K562 (cell line): ENCODE results near the gene SOX18. TPM values are rescaled to one million over a fixed set of nuclear protein-coding genes. Genes with fewer than 3 reads are reported as not detected.

Experiments used
- BHLHE40 ChIP-seq: IDR thresholded peaks from 2 replicates; pipeline ENCODE4 v1.6.1; 2011; ENCODE audit warnings: low read length, improper control_type of control experiment
- CREM ChIP-seq: IDR thresholded peaks from 2 replicates; pipeline ENCODE4 v1.6.1; 2014; ENCODE audit warnings: antibody characterized with exemption, low read depth
- FOXJ2 ChIP-seq: fragments of 200-800 bp; sonication (Bioruptor generic); IDR thresholded peaks from 2 replicates; pipeline ENCODE4 v1.6.1; 2016; ENCODE audit warnings: missing genetic modification characterization, missing compliant biosample characterization
- HMGN3 ChIP-seq: IDR thresholded peaks from 2 replicates; pipeline ENCODE4 v1.6.1; 2011; ENCODE audit warnings: borderline replicate concordance, low read depth, mild to moderate bottlenecking, mixed read lengths, low read length; ENCODE audit not compliant: insufficient read length; ENCODE audit errors: extremely low read depth
- JUND ChIP-seq, 2 experiments: IDR thresholded peaks; 2 replicates in 1 of 2; 3 replicates in 1 of 2; pipeline ENCODE4 v1.6.1; 2011; ENCODE audit warnings: borderline replicate concordance in 2 of 2, low read depth in 2 of 2, low read length in 2 of 2, improper control_type of control experiment in 1 of 2, missing biosample characterization in 1 of 2, missing genetic modification characterization in 1 of 2, missing genetic modification reagents in 1 of 2
- NCOA6 ChIP-seq: fragments of 450-650 bp; IDR thresholded peaks from 2 replicates; pipeline ENCODE4 v1.6.1; 2017; ENCODE audit warnings: mild to moderate bottlenecking
- NCOR1 ChIP-seq: fragments of 450-650 bp; IDR thresholded peaks from 2 replicates; pipeline ENCODE4 v1.6.1; 2016; ENCODE audit warnings: mild to moderate bottlenecking, moderate library complexity
- PHB ChIP-seq: fragments of 250-450 bp; sonication (Bioruptor Pico); IDR thresholded peaks from 2 replicates; pipeline ENCODE4 v1.5.0; 2021
- POLR2B ChIP-seq: fragments of 450-650 bp; IDR thresholded peaks from 2 replicates; pipeline ENCODE4 v1.6.1; 2018; ENCODE audit warnings: low read depth; ENCODE audit not compliant: partially characterized antibody
- PTBP1 ChIP-seq: fragments of 200-400 bp; formaldehyde crosslinking; IDR thresholded peaks from 2 replicates; pipeline ENCODE4 v1.6.1; 2017; ENCODE audit warnings: low read depth, low read length
- RBM22 ChIP-seq: fragments of 200-400 bp; formaldehyde crosslinking; IDR thresholded peaks from 2 replicates; pipeline ENCODE4 v1.6.1; 2018; ENCODE audit warnings: low read length, low read depth; ENCODE audit not compliant: poor library complexity, severe bottlenecking
- SIN3A ChIP-seq, 2 experiments: fragments of 150-350 bp in 1 of 2; IDR thresholded peaks; 2 replicates each; pipeline ENCODE4 v1.6.1; 2011 to 2016; ENCODE audit warnings: borderline replicate concordance in 2 of 2, low read depth in 2 of 2, low read length in 2 of 2, mild to moderate bottlenecking in 2 of 2, moderate library complexity in 2 of 2; ENCODE audit not compliant: control insufficient read depth in 1 of 2
- TFAM ChIP-seq: fragments of 250-450 bp; sonication (Bioruptor Pico); conservative IDR thresholded peaks from 2 replicates; pipeline ENCODE4 v1.5.0; 2021; ENCODE audit warnings: mild to moderate bottlenecking, moderate library complexity
- ZNF586 ChIP-seq: fragments of 450-650 bp; formaldehyde crosslinking; conservative IDR thresholded peaks from 2 replicates; pipeline ENCODE4 v1.4.0; 2020; ENCODE audit warnings: mild to moderate bottlenecking, moderate library complexity
- ZNF76 ChIP-seq: fragments of 250-450 bp; sonication (Bioruptor Pico); IDR thresholded peaks from 2 replicates; pipeline ENCODE4 v1.4.0; 2020; ENCODE audit warnings: mild to moderate bottlenecking, moderate library complexity, borderline replicate concordance
- polyA plus RNA-seq, 8 experiments: library from polyadenylated mRNA; depleted of rRNA in 4 of 8; stranded (reverse) in 5 of 8; unstranded in 3 of 8; fragments of >200 nt; fragmentation: Nextera tagmentation in 2 of 8; fragmentation: Illumina TruSeq in 1 of 8; extraction: Ambion mirVana in 2 of 8; extraction: Trizol in 1 of 8; gene quantifications; 2 replicates each; pipeline versions ENCODE4 v1.2.1 to v1.2.3, GENCODE V29; 2011 to 2014; ENCODE audit warnings: inconsistent platforms in 1 of 8, missing spikeins in 1 of 8
- total RNA-seq, 7 experiments: library from RNA; depleted of rRNA in 6 of 7; stranded (reverse); fragments of >200 nt in 6 of 7; fragmentation: Illumina TruSeq in 2 of 7; extraction: Trizol in 2 of 7; gene quantifications; 2 replicates each; pipeline versions ENCODE4 v1.2.1 to v1.2.3, GENCODE V29; 2011 to 2021; ENCODE audit warnings: low replicate concordance in 1 of 7
- TF ChIP-seq, protein P1 (sequence below): sonication (generic); formaldehyde crosslinking; IDR thresholded peaks from 2 replicates; pipeline ENCODE4 v1.8.0; 2022; ENCODE audit warnings: missing genetic modification reagents, mild to moderate bottlenecking, moderate library complexity, borderline replicate concordance
- TF ChIP-seq, protein P2 (sequence below): fragments of 250-450 bp; sonication (Bioruptor Pico); IDR thresholded peaks from 2 replicates; pipeline ENCODE4 v1.8.0; 2021; ENCODE audit warnings: moderate library complexity, mild to moderate bottlenecking, inconsistent platforms
- TF ChIP-seq, protein P3 (sequence below): fragments of 250-450 bp; sonication (Bioruptor Pico); IDR thresholded peaks from 2 replicates; pipeline ENCODE4 v1.4.0; 2020; ENCODE audit warnings: borderline replicate concordance
- TF ChIP-seq, protein P4 (sequence below): fragments of 450-650 bp; IDR thresholded peaks from 2 replicates; pipeline ENCODE4 v1.6.1; 2017; ENCODE audit warnings: mild to moderate bottlenecking, moderate library complexity
- TF ChIP-seq, protein P5 (sequence below): fragments of 450-650 bp; IDR thresholded peaks from 2 replicates; pipeline ENCODE4 v1.6.1; 2016; ENCODE audit warnings: borderline replicate concordance

SOX18 gene
- total and polyA plus RNA-seq, 9 of the 15 experiments (the other 6 are each of a cell fraction or from before 2014, with no cell fraction given) = 0.15 to 19.8 (median 0.33) TPM

DNA sequence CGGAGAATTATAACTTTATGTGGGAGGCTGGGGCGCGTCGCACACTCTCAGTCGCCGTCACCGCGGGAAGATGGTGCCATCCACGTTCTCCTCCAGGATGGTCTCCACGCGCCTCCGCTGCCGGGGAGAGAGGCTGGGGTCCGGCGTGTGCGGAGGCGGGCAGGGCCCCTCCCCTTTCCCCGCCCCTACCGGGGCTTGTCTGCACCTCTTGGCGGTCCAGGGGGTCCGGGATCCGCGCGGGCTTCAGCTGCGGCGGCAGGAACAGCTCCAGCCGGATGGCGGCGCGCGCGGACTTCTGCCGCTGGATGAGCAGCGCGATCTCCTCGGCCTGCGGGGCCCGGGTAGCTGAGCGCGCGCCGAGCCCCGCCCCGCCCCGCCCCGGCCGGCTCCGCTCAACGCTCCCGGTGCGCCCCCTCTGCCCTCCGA lies 34.0 kb upstream of the SOX18 start (continued):
- TF ChIP-seq, protein P1, sequence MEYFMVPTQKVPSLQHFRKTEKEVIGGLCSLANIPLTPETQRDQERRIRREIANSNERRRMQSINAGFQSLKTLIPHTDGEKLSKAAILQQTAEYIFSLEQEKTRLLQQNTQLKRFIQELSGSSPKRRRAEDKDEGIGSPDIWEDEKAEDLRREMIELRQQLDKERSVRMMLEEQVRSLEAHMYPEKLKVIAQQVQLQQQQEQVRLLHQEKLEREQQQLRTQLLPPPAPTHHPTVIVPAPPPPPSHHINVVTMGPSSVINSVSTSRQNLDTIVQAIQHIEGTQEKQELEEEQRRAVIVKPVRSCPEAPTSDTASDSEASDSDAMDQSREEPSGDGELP (CRISPR knock-in tag) = peak; percentile 60; the same call in 1 of the 2 replicates
- TF ChIP-seq, protein P2, sequence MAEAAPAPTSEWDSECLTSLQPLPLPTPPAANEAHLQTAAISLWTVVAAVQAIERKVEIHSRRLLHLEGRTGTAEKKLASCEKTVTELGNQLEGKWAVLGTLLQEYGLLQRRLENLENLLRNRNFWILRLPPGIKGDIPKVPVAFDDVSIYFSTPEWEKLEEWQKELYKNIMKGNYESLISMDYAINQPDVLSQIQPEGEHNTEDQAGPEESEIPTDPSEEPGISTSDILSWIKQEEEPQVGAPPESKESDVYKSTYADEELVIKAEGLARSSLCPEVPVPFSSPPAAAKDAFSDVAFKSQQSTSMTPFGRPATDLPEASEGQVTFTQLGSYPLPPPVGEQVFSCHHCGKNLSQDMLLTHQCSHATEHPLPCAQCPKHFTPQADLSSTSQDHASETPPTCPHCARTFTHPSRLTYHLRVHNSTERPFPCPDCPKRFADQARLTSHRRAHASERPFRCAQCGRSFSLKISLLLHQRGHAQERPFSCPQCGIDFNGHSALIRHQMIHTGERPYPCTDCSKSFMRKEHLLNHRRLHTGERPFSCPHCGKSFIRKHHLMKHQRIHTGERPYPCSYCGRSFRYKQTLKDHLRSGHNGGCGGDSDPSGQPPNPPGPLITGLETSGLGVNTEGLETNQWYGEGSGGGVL (CRISPR knock-in tag) = no peak
- TF ChIP-seq SIN3A (IDR thresholded peaks at IDR 0.05; ENCODE audit: borderline replicate concordance in 2 of 2, control insufficient read depth in 1 of 2, low read depth in 2 of 2, low read length in 2 of 2) (no peak), ZNF586 (no peak), JUND (IDR thresholded peaks at IDR 0.05; ENCODE audit: borderline replicate concordance, low read depth, low read length) (no peak), JUND (tag; IDR thresholded peaks at IDR 0.05; ENCODE audit: borderline replicate concordance, low read depth, low read length) (no peak), FOXJ2 (tag) (no peak), HMGN3 (peak; percentile 40), BHLHE40 (no peak), RBM22 (no peak), NCOR1 (no peak), PTBP1 (no peak), PHB (CRISPR knock-in tag) (no peak), NCOA6 (no peak), CREM (peak; percentile 46; the same call in 1 of the 2 replicates), ZNF76 (CRISPR knock-in tag) (no peak), TFAM (CRISPR knock-in tag) (no peak), POLR2B (no peak)
- TF ChIP-seq, protein P3, sequence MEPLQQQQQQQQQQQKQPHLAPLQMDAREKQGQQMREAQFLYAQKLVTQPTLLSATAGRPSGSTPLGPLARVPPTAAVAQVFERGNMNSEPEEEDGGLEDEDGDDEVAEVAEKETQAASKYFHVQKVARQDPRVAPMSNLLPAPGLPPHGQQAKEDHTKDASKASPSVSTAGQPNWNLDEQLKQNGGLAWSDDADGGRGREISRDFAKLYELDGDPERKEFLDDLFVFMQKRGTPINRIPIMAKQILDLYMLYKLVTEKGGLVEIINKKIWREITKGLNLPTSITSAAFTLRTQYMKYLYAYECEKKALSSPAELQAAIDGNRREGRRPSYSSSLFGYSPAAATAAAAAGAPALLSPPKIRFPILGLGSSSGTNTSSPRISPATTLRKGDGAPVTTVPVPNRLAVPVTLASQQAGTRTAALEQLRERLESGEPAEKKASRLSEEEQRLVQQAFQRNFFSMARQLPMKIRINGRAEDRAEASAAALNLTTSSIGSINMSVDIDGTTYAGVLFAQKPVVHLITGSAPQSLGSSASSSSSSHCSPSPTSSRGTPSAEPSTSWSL = no peak
- TF ChIP-seq, protein P4, sequence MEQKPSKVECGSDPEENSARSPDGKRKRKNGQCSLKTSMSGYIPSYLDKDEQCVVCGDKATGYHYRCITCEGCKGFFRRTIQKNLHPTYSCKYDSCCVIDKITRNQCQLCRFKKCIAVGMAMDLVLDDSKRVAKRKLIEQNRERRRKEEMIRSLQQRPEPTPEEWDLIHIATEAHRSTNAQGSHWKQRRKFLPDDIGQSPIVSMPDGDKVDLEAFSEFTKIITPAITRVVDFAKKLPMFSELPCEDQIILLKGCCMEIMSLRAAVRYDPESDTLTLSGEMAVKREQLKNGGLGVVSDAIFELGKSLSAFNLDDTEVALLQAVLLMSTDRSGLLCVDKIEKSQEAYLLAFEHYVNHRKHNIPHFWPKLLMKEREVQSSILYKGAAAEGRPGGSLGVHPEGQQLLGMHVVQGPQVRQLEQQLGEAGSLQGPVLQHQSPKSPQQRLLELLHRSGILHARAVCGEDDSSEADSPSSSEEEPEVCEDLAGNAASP = no peak
- TF ChIP-seq, protein P5, sequence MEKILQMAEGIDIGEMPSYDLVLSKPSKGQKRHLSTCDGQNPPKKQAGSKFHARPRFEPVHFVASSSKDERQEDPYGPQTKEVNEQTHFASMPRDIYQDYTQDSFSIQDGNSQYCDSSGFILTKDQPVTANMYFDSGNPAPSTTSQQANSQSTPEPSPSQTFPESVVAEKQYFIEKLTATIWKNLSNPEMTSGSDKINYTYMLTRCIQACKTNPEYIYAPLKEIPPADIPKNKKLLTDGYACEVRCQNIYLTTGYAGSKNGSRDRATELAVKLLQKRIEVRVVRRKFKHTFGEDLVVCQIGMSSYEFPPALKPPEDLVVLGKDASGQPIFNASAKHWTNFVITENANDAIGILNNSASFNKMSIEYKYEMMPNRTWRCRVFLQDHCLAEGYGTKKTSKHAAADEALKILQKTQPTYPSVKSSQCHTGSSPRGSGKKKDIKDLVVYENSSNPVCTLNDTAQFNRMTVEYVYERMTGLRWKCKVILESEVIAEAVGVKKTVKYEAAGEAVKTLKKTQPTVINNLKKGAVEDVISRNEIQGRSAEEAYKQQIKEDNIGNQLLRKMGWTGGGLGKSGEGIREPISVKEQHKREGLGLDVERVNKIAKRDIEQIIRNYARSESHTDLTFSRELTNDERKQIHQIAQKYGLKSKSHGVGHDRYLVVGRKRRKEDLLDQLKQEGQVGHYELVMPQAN = no peak
